Posterior cingulate gyrus (tissue), 11 donors: Measurements from ENCODE around the gene TGFBRAP1.

ENCODE experiments used
- DNase-seq, 10 donors: peaks; one replicate each; pipeline versions ENCODE4 v3.0.0 to v3.0.0-alpha.2; 2020 to 2021; ENCODE audit warnings: mixed read lengths in 3 of 10
- intact Hi-C: fragments of 100-400 bp; cut with DNase I; formaldehyde crosslinking; loops from one replicate; pipeline ENCODE4 v1.15.1; 2023

Gene TGFBRAP1, protein sequence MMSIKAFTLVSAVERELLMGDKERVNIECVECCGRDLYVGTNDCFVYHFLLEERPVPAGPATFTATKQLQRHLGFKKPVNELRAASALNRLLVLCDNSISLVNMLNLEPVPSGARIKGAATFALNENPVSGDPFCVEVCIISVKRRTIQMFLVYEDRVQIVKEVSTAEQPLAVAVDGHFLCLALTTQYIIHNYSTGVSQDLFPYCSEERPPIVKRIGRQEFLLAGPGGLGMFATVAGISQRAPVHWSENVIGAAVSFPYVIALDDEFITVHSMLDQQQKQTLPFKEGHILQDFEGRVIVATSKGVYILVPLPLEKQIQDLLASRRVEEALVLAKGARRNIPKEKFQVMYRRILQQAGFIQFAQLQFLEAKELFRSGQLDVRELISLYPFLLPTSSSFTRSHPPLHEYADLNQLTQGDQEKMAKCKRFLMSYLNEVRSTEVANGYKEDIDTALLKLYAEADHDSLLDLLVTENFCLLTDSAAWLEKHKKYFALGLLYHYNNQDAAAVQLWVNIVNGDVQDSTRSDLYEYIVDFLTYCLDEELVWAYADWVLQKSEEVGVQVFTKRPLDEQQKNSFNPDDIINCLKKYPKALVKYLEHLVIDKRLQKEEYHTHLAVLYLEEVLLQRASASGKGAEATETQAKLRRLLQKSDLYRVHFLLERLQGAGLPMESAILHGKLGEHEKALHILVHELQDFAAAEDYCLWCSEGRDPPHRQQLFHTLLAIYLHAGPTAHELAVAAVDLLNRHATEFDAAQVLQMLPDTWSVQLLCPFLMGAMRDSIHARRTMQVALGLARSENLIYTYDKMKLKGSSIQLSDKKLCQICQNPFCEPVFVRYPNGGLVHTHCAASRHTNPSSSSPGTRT

GRCh38 chr2:105329561-105330495 is at the start of gene TGFBRAP1:
Gene TGFBRAP1, minus strand, starts transcription at chr2:105329735. Its CDS starts 21,434 bp downstream, at chr2:105308301.
- DNase-seq, result peak in 9 of 10 donors; percentile 25 to 95 (median 47)
- intact Hi-C loops, result no loop called here

DNA sequence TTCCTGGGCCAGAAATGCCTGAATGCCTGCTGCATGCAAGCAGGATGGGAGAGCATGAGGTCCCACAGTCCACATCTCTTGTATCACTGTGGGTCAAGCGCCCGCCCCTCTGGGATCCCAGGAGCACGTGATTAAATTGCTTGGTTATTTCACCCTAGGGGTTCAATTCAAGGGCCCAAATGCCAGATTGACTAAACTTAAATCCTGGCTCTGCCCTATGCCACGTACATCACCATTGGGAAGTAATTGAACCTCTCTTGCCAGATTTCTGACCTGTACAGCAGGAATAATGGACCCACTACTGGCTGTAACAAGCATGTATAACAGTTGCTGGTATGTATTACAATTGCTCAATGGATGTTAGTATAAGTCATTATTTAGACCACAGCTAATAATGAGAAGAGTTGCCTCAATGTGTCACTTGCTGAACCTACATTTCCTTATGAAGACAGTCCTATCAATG is 49.4 kb upstream of the TGFBRAP1 start:
- DNase-seq, result no peak
- intact Hi-C loops, result no loop called here

DNA sequence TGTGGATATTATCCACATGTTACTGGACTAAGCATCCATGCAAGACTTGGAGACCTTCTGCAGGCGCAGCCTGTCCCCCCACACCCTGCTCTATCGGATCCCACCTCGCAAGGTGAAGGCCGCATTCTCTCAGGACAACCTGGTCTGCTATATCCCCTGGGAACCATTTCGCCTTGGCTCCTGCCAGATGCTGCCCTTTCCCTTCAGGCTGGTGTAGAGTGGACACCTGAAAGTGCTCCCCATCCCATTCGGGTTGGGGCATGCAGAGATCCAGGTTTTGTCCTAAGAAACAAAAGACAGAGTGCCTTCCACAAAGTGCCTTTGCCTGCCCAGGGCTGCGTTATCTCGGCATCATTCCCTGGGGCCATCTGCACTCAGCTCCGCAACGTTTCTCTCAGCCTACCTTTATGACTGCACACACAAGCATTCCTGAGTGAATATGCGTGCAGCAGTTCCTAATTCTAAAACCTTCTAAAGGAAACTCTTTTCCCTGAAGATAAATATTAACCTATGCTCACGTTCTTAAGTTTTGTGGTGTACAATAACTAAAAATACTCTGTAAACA is 48.8 kb upstream of the TGFBRAP1 start:
- peak in 1 of 10 donors; percentile 63 for DNase-seq

DNA sequence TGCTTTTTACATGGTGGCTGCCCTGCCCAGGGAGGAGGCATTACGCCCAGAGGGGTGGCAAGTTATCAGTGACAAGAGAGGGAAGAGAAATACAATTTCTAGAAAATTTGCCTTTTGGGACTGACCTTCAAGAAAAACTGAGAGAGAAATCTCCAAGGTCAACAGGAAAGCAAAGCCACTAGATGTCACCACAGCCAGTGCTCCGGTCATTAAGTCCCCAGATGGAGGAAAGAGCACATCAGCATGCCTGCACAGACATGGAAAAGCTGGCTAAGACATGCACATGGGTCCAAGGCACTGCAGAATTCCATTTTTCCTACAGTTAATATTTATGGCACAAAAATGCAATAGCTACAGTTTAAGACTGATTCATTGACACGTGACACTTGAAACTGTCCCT is 48.3 kb upstream of the TGFBRAP1 start:
- peak in 1 of 10 donors; percentile 16 for DNase-seq
- intact Hi-C loops, result no loop called here

More for the DNA sequence above, 48.8 kb upstream of the TGFBRAP1 start:
- intact Hi-C loops, result no loop called here

DNA sequence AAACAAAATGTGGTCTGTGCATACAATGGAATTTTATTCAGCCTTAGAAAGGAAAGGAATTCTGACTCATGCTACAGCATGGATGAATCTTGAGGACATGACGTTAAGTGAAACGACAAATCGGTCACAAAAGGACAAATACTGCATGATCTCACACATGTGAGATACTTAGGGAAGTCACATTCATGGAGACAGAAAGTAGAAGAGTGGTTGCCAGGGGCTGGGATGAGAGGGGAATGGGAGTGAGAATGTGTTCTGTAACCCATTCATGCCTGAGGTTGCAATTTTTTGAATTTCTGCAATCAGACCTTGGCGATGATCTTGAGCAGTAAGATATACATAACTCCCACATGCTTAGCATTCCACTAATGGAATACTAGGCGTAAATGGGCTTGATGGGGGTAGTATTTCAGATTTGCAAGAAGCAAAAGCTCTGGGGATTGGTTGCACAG is 47.3 kb upstream of the TGFBRAP1 start:
- intact Hi-C loops, result no loop called here

DNA sequence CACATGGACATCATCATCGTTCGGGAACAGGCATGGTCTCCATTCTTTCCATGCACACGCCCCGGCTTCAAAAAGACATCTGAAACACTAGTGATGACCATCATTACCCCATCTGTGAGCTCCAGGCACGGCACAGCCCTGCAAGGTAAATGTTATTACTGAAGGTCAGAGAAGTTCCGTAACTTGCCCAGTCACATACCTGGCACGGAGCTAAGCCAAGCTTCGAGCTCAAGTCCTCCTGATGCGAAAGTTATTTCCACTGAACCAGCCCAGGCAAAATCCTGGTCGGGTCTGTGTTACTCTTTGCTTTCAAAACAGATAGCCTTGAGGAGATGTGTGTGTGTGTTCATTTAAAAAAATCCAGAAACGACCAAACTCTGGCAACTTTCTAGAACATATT is 46.5 kb upstream of the TGFBRAP1 start:
- peak in 1 of 10 donors; percentile 31 for DNase-seq
- intact Hi-C loops, result no loop called here

More for the DNA sequence above, 47.3 kb upstream of the TGFBRAP1 start:
- DNase-seq, result peak in 1 of 10 donors; percentile 12

- intact Hi-C loops, result no loop called here
- DNase-seq, result peak in 1 of 10 donors; percentile 27
Observed at GRCh38 chr2:105375001-105375561, 45.5 kb upstream of the TGFBRAP1 start.

DNA sequence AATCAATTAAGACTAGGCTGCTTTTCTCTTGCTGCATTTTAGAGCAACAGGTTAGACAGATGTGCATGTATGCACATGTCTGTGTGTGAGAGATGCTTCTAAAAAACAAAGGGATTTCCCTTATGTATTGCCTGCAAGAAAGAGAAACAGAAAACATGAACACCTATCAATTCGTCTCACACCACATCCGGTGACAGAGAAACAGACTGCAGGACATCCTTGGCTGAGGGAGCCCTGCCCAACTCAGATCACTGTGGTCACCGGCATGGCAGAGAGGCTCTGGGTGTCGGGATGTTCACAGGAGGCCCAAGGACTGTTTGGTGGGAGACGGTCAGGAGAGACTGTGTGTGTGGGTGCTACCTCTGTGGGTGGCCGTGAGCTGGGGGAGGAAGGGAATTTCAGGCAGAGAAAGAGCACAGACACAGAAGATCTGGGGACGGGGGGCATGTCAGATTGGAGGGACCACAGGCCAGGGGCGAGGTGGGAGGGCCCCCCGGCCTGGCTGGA is 44.4 kb upstream of the TGFBRAP1 start:
- intact Hi-C loops, result no loop called here
- DNase-seq, result peak in 1 of 10 donors; percentile 56

DNA sequence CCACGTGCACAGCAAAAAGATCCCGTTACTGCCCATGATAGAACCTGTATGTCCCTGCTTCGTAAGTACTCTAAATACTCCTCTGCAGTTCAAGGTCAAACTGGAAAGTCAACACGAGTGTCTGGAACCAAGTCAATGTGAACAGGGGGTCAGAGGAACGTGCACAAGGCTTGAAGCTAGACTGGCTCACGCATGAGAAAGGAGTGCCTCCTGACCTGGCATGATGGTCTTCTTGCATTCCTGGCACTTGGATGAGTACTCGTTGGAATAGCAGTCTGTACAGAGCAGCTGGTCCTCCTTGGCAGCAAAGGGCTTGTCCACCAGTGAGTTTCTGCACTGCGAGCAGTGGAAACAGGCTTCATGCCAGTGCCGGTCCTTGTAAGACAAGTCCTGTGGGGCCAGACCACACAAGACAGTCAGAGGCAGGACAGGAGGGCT is 43.8 kb upstream of the TGFBRAP1 start:
- intact Hi-C loops, result no loop called here

DNA sequence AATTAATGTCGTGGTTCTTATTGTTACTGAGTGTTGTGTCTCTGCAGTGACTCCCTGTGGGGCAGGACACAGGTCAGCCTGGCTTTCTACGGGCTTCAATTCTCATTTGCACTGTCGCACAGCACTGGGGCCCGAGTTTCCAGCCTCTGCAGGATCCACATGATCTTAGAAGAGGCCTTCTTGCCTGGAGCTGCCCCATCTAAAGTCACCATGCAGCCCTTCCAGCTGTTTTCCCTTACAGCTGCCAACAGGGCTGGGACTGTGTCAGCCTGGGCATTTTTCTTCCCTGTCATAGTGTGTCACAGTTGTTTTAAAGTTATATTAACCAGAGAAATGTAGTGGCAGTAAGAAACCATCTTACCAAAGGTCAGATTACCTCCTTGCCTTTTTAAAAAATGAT is 42.3 kb upstream of the TGFBRAP1 start:
- intact Hi-C loops, result no loop called here
- DNase-seq, result peak in 1 of 10 donors; percentile 22

More for the DNA sequence above, 43.8 kb upstream of the TGFBRAP1 start:
- peak in 2 of 10 donors; percentile 74 to 77 for DNase-seq

GRCh38 chr2:105371156-105371555 is 41.6 kb upstream of the TGFBRAP1 start:
- intact Hi-C loops, result no loop called here
- peak in 1 of 10 donors; percentile 85 for DNase-seq

GRCh38 chr2:105369777-105370690 is 40.5 kb upstream of the TGFBRAP1 start:
- intact Hi-C loops, result loop anchor here (1.0 kb wide), 1 partner anchor 151 kb away; no protein-coding TSS in a partner anchor
- DNase-seq, result peak; percentile 78 to 98 (median 89)

GRCh38 chr2:105368759-105369408 is 39.3 kb upstream of the TGFBRAP1 start:
- peak in 1 of 10 donors; percentile 12 for DNase-seq

GRCh38 chr2:105365206-105365605 is 35.7 kb upstream of the TGFBRAP1 start:
- no peak for DNase-seq
- intact Hi-C loops, result no loop called here

More at GRCh38 chr2:105368759-105369408, 39.3 kb upstream of the TGFBRAP1 start:
- intact Hi-C loops, result loop anchor here (1.0 kb wide), 1 partner anchor 152 kb away; no protein-coding TSS in a partner anchor

DNA sequence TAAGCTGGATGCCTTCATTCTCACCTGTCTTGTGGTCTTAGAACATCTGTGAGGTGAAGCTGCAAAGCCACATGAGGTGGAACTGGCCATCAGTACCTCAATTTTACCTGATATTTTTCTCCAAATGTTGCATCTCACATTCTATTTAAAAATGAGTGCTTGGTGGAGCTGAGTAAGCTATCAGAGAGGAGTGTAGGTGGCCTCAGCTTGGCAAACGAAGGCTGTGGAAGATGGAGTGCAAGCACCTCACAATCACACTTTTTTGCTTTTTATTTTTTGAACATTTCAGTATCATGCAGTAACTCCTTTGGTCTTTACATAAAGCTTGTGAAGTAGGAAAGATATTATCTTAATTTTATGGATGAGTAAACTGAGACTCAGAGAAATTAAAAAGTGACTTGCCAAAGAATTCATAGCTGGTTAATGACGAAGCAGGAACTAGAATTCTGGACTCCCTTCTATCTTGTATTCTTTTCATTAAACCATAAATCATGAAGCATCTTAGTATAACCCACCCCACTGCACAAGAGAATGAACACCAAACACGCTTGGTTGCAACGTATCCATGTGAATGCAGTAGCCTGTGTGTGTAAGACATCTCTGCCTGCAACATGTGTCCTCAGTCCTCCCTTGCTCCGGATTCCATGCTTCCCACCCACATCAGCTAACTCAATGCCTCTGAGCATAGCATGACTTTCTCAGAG is 35.1 kb upstream of the TGFBRAP1 start:
- intact Hi-C loops, result no loop called here

GRCh38 chr2:105362862-105363591 is 33.5 kb upstream of the TGFBRAP1 start:
- intact Hi-C loops, result no loop called here
- DNase-seq, result peak in 4 of 10 donors; percentile 30 to 86 (median 78)

More for the DNA sequence above, 35.1 kb upstream of the TGFBRAP1 start:
- DNase-seq, result peak in 1 of 10 donors; percentile 70
